ENCODE measurements around the gene RNF150. TPM values are rescaled to one million over a fixed set of nuclear protein-coding genes. Genes with fewer than 3 reads are reported as not detected.

Gene RNF150
- total and polyA plus RNA-seq, 2 of the 4 experiments (the other 2 are of a cell fraction), result 6.2 to 18.1 TPM

- ChIA-PET POLR2A (ENCODE audit: unreplicated experiment) (no interaction called here), CTCF (no interaction called here)
- H2BK120ac ChIP-seq (ENCODE audit: low read depth, low read length), result no peak overlapping the region
- no peak overlapping the region for H3K14ac ChIP-seq (replicated peaks; ENCODE audit: low read depth, low read length)
- H4K5ac ChIP-seq (ENCODE audit: low read depth, low read length), result no peak overlapping the region
- no peaks in the 10 kb centered on the region for H3K9me3 ChIP-seq (ENCODE audit: control insufficient read depth, insufficient read depth, low read length)
- no TSS peak for BruUV-seq (replicated peaks)
- no peak overlapping the region for H2BK20ac ChIP-seq (ENCODE audit: low read depth, low read length)
- H3K4me2 ChIP-seq (ENCODE audit: low read depth, low read length), result no peak overlapping the region
- H3K9ac ChIP-seq (ENCODE audit: low read depth, low read length), result no peak overlapping the region
- no peaks in the 10 kb centered on the region for H3K4me1 ChIP-seq (ENCODE audit: control insufficient read depth, insufficient read depth, low read length)
- H3K4me3 ChIP-seq (ENCODE audit: insufficient read depth, low read depth, low read length), result no peak overlapping the region
- H3K79me1 ChIP-seq (ENCODE audit: low read depth in 1 of 2, low read length in 2 of 2), result no peaks in the 10 kb centered on the region
- H2BK5ac ChIP-seq (ENCODE audit: low read depth, low read length, poor library complexity, severe bottlenecking), result no peak overlapping the region
- H3K36me3 ChIP-seq (ENCODE audit: control insufficient read depth, insufficient read depth, low read length), result no peaks in the 10 kb centered on the region
- H4K91ac ChIP-seq (ENCODE audit: insufficient read depth, low read depth, low read length), result no peak overlapping the region
- ATAC-seq (ENCODE audit: low read depth) (no peak), DNase-seq (no peak)
- 100% methylated on average over 2 of the region's 7 CpGs; no CpG with 5 or more reads in 1 of the 2 experiments for WGBS, 2 experiments (ENCODE audit: extremely low coverage in 2 of 2, insufficient read length in 1 of 2)
- intact Hi-C loops (cut with micrococcal nuclease), result no loop called here
- no peak overlapping the region for H3K18ac ChIP-seq (ENCODE audit: low read depth, low read length)
- no peak overlapping the region for H4K8ac ChIP-seq (ENCODE audit: low read depth in 2 of 2, low read length in 2 of 2)
- no peak for TF ChIP-seq CEBPB (IDR thresholded peaks at IDR 0.05; ENCODE audit: low read depth, low read length)
- no peak for TF ChIP-seq RCOR1 (IDR thresholded peaks at IDR 0.05; ENCODE audit: insufficient replicate concordance, low read length)
- no peak for TF ChIP-seq MAFK (IDR thresholded peaks at IDR 0.05; ENCODE audit: low read depth, low read length)
- TF ChIP-seq CTCF (conservative IDR thresholded peaks at IDR 0.05; ENCODE audit: low read depth, low read length), result no peak
- TF ChIP-seq CHD1 (IDR thresholded peaks at IDR 0.05; ENCODE audit: low read depth, low read length), result no peak
- TF ChIP-seq MXI1 (IDR thresholded peaks at IDR 0.05; ENCODE audit: borderline replicate concordance, low read depth, low read length), result no peak
- no peak for TF ChIP-seq FOS (IDR thresholded peaks at IDR 0.05; ENCODE audit: low read depth, low read length)
- no peak for TF ChIP-seq NFE2L2 (IDR thresholded peaks at IDR 0.05; ENCODE audit: low read depth, low read length)
- no peak for TF ChIP-seq MAZ (IDR thresholded peaks at IDR 0.05; ENCODE audit: borderline replicate concordance, low read depth, low read length)
- no peak for TF ChIP-seq RAD21 (IDR thresholded peaks at IDR 0.05; ENCODE audit: low read length)
- TF ChIP-seq USF2 (IDR thresholded peaks at IDR 0.05; ENCODE audit: low read depth, low read length), result no peak
- TF ChIP-seq BHLHE40 (IDR thresholded peaks at IDR 0.05; ENCODE audit: low read depth, low read length), result no peak
- TF ChIP-seq POLR2A (IDR thresholded peaks at IDR 0.05; ENCODE audit: low read depth, low read length), result no peak
- TF ChIP-seq SMC3 (IDR thresholded peaks at IDR 0.05; ENCODE audit: low read depth, low read length), result no peak
- TF ChIP-seq ELK1 (IDR thresholded peaks at IDR 0.05; ENCODE audit: borderline replicate concordance, low read depth, low read length), result no peak
- no peak for TF ChIP-seq RFX5 (IDR thresholded peaks at IDR 0.05; ENCODE audit: low read depth, low read length)
- dilution Hi-C loops (cut with HindIII; ENCODE audit: low sequenced_read_pairs, unreplicated experiment), result no loop called here
- H3K56ac ChIP-seq (ENCODE audit: extremely low read depth, insufficient read depth, low read length), result no peak overlapping the region
- H2AFZ ChIP-seq (replicated peaks; ENCODE audit: low read length, poor library complexity), result no peak overlapping the region
- H2AK5ac ChIP-seq (ENCODE audit: low read depth, low read length), result no peak overlapping the region
- no peak overlapping the region for H3K23ac ChIP-seq (ENCODE audit: low read depth, low read length)
- no peak overlapping the region for H2BK15ac ChIP-seq (ENCODE audit: low read depth, low read length)
- peaks cover 18% of the 10 kb centered on the region for H3K27me3 ChIP-seq (ENCODE audit: control insufficient read depth, insufficient read depth, low read length)
- H3K27ac ChIP-seq (ENCODE audit: insufficient read depth, low read length), result no peak overlapping the region
- H3K9me1 ChIP-seq (ENCODE audit: insufficient read depth, low read length), result no peaks in the 10 kb centered on the region
- H2AK9ac ChIP-seq (replicated peaks; ENCODE audit: low read depth, low read length, poor library complexity), result no peak overlapping the region
- H3K4ac ChIP-seq (ENCODE audit: low read depth, low read length), result no peak overlapping the region
- in situ Hi-C loops (cut with MboI; ENCODE audit: low sequenced_read_pairs), result loop anchor here (25.0 kb wide), 1 partner anchor 473 kb away; the partner anchor contains the start of gene SCOC
- H4K20me1 ChIP-seq (ENCODE audit: insufficient read depth, low read length), result no peaks in the 10 kb centered on the region
Observed at GRCh38 chr4:140834839-140835495, 298.3 kb downstream of the RNF150 start.
